K562 (cell line): ENCODE data around the gene EPHB2. TPM values are rescaled to one million over a fixed set of nuclear protein-coding genes. Genes with fewer than 3 reads are reported as not detected.

ENCODE experiments used
- ATAC-seq: fragments of 200-7000 bp; cut with Tn5 transposase; 3 replicates; pipeline ENCODE4 v1.9.1; 2020; ENCODE audit warnings: moderate library complexity
- BruUV-seq: library from RNA; stranded (reverse); fragments of 400-500 nt; replicated peaks from 2 replicates; lab custom pipeline; 2021; lab: Mats Ljungman, UMichigan
- CTCF ChIA-PET: fragments of 300-600 bp; formaldehyde crosslinking; extraction: SDS; loops from one replicate; lab custom pipeline; 2021; ENCODE audit warnings: low intra/inter-chr PET ratio; lab: Yijun Ruan, JAX
- POLR2A ChIA-PET: fragments of 300-600, 350-650 bp; sonication (Branson Sonifier 250); formaldehyde crosslinking; extraction: SDS; loops from one replicate; lab custom pipeline; 2021; ENCODE audit warnings: antibody characterized with exemption, inconsistent platforms; lab: Yijun Ruan, JAX
- DNase-seq, 4 experiments: peaks; one replicate each; pipeline versions ENCODE4 v3.0.0 to v3.0.0-alpha.2; 2011 to 2018; ENCODE audit warnings: low spot score in 3 of 4, mixed read lengths in 3 of 4; ENCODE audit errors: extremely low read depth in 1 of 4
- FAIRE-seq: peaks from 2 replicates; lab custom pipeline; 2011; peaks lifted over from hg19 to GRCh38; lab: Jason Lieb, UNC
- H2AFZ ChIP-seq: 2 replicates; pipeline ENCODE4 v1.6.0; 2011; ENCODE audit warnings: low read depth, low read length, control low read depth, inconsistent platforms
- H3K27ac ChIP-seq: fragments of 200-600 bp; 3 replicates; pipeline ENCODE4 v1.8.0; 2011; ENCODE audit warnings: low read depth, mild to moderate bottlenecking, control low read depth, inconsistent platforms, low read length, moderate library complexity, mixed read lengths; ENCODE audit errors: extremely low read depth
- H3K27me3 ChIP-seq, 2 experiments: fragments of 300-600 bp in 1 of 2; 2 replicates in 1 of 2; 3 replicates in 1 of 2; pipeline versions ENCODE4 v1.6.0 to v1.8.0; 2011; ENCODE audit warnings: inconsistent platforms in 2 of 2, low read length in 2 of 2, mild to moderate bottlenecking in 1 of 2, mixed read lengths in 1 of 2, moderate library complexity in 1 of 2; ENCODE audit not compliant: control insufficient read depth in 2 of 2, insufficient read depth in 2 of 2
- H3K36me3 ChIP-seq: fragments of 300-600 bp; 3 replicates; pipeline ENCODE4 v1.8.0; 2011; ENCODE audit warnings: mild to moderate bottlenecking, low read length, inconsistent platforms; ENCODE audit not compliant: control insufficient read depth, insufficient read depth
- H3K4me1 ChIP-seq, 2 experiments: fragments of 200-600 bp in 1 of 2; replicated peaks in 1 of 2; 2 replicates in 1 of 2; 3 replicates in 1 of 2; pipeline versions ENCODE4 v1.5.1 to v1.8.0; 2011; ENCODE audit warnings: inconsistent platforms in 2 of 2, low read length in 2 of 2, mild to moderate bottlenecking in 1 of 2, mixed read lengths in 1 of 2, moderate library complexity in 1 of 2; ENCODE audit not compliant: control insufficient read depth in 2 of 2, insufficient read depth in 2 of 2
- H3K4me2 ChIP-seq: 2 replicates; pipeline ENCODE4 v1.6.1; 2011; ENCODE audit warnings: low read length, control low read depth, inconsistent platforms, mixed read lengths; ENCODE audit not compliant: insufficient read depth
- H3K4me3 ChIP-seq: fragments of 200-600 bp; sonication (generic), shearing (Covaris generic); 2 replicates; pipeline ENCODE4 v1.5.1; 2016; ENCODE audit warnings: control low read depth, inconsistent platforms
- H3K79me2 ChIP-seq: fragments of 200-600 bp; 3 replicates; pipeline ENCODE4 v1.8.0; 2011; ENCODE audit warnings: low read length, inconsistent platforms; ENCODE audit not compliant: control insufficient read depth, insufficient read depth
- H3K9ac ChIP-seq, 2 experiments: 2 replicates each; pipeline versions ENCODE4 v1.6.0 to v1.6.1; 2011; ENCODE audit warnings: low read depth in 2 of 2, low read length in 2 of 2, control low read depth in 1 of 2, inconsistent platforms in 1 of 2, mild to moderate bottlenecking in 1 of 2, mixed read lengths in 1 of 2; ENCODE audit not compliant: insufficient read depth in 1 of 2
- H3K9me1 ChIP-seq: one replicate; pipeline ENCODE4 v1.6.0; 2011; ENCODE audit warnings: inconsistent platforms, mild to moderate bottlenecking, low read length, moderate library complexity; ENCODE audit not compliant: control insufficient read depth, insufficient read depth
- H3K9me3 ChIP-seq: replicated peaks from 2 replicates; pipeline ENCODE4 v1.5.1; 2011; ENCODE audit warnings: low read depth, low read length, inconsistent platforms; ENCODE audit not compliant: control insufficient read depth, insufficient read depth
- H4K20me1 ChIP-seq: replicated peaks from 2 replicates; pipeline ENCODE4 v1.6.1; 2011; ENCODE audit warnings: low read length, inconsistent platforms, mixed read lengths; ENCODE audit not compliant: control insufficient read depth, insufficient read depth
- ASH1L ChIP-seq: fragments of 450-650 bp; IDR thresholded peaks from 2 replicates; pipeline ENCODE4 v1.6.1; 2018; ENCODE audit warnings: borderline replicate concordance, mild to moderate bottlenecking, low read depth; ENCODE audit not compliant: partially characterized antibody
- NR1H2 ChIP-seq: sonication (generic); formaldehyde crosslinking; IDR thresholded peaks from 2 replicates; pipeline ENCODE4 v1.4.0; 2020; ENCODE audit warnings: mild to moderate bottlenecking, missing genetic modification reagents
- SAFB2 ChIP-seq: fragments of 200-400 bp; formaldehyde crosslinking; IDR thresholded peaks from 2 replicates; pipeline ENCODE4 v1.6.1; 2018; ENCODE audit warnings: borderline replicate concordance, low read length, low read depth, moderate library complexity; ENCODE audit not compliant: severe bottlenecking
- SUPT5H ChIP-seq: fragments of 450-650 bp; IDR thresholded peaks from 2 replicates; pipeline ENCODE4 v1.6.1; 2016
- WGBS: fragments of 100-300 bp; shearing (Covaris generic); methylation state at CpG from one replicate; pipeline ENCODE4 v1.1.6; 2016; ENCODE audit warnings: low coverage, mixed read lengths; ENCODE audit not compliant: insufficient coverage; ENCODE audit errors: missing lambda C conversion rate; 5-methylcytosine and 5-hydroxymethylcytosine counted together
- in situ Hi-C: fragments of 300-500 bp; cut with MboI; formaldehyde crosslinking; loops from 4 replicates; pipeline ENCODE4 v1.15.0; 2018; ENCODE audit warnings: inconsistent platforms, mixed read lengths
- intact Hi-C: fragments of 100-400 bp; cut with micrococcal nuclease; formaldehyde crosslinking; loops from 2 replicates; pipeline ENCODE4 v1.14.2; 2022
- polyA plus RNA-seq, 8 experiments: library from polyadenylated mRNA; depleted of rRNA in 4 of 8; stranded (reverse) in 5 of 8; unstranded in 3 of 8; fragments of >200 nt; fragmentation: Nextera tagmentation in 2 of 8; fragmentation: Illumina TruSeq in 1 of 8; extraction: Ambion mirVana in 2 of 8; extraction: Trizol in 1 of 8; gene quantifications; 2 replicates each; pipeline versions ENCODE4 v1.2.1 to v1.2.3, GENCODE V29; 2011 to 2014; ENCODE audit warnings: inconsistent platforms in 1 of 8, missing spikeins in 1 of 8
- total RNA-seq, 7 experiments: library from RNA; depleted of rRNA in 6 of 7; stranded (reverse); fragments of >200 nt in 6 of 7; fragmentation: Illumina TruSeq in 2 of 7; extraction: Trizol in 2 of 7; gene quantifications; 2 replicates each; pipeline versions ENCODE4 v1.2.1 to v1.2.3, GENCODE V29; 2011 to 2021; ENCODE audit warnings: low replicate concordance in 1 of 7

EPHB2 gene
- total and polyA plus RNA-seq, 9 of the 15 experiments (the other 6 are each of a cell fraction or from before 2014, with no cell fraction given), result not detected

- no peaks in the 10 kb centered on the region for H3K36me3 ChIP-seq
- BruUV-seq, result no TSS peak
- ATAC-seq (peak; percentile 33; the same call in 2 of the 3 replicates), FAIRE-seq (no peak), DNase-seq (peak in 2 of 4 experiments; percentile 44 to 46)
- H3K27me3 ChIP-seq, result peaks cover 31 to 53% of the 10 kb centered on the region in 2 experiments
- TF ChIP-seq NR1H2 (CRISPR knock-in tag) (no peak), ASH1L (no peak), SAFB2 (no peak), SUPT5H (no peak)
- ChIA-PET CTCF (no interaction called here), POLR2A (interaction anchor here (0.9 to 1.0 kb wide), 3 partner anchors 10 to 32 kb away, joined by 3 to 4 read pairs (median 4); no protein-coding TSS in a partner anchor)
- H3K27ac ChIP-seq, result no peak overlapping the region
- H4K20me1 ChIP-seq, result peaks cover 9% of the 10 kb centered on the region; the same call in 1 of the 2 replicates
- no peaks in the 10 kb centered on the region for H3K79me2 ChIP-seq
- H3K9ac ChIP-seq, result peak overlapping the region in 1 of 2 experiments; percentile 65; a peak in 1 of 4 replicates
- no peaks in the 10 kb centered on the region for H3K9me1 ChIP-seq
- no peak overlapping the region for H3K4me3 ChIP-seq
- no peaks in the 10 kb centered on the region for H3K9me3 ChIP-seq
- H2AFZ ChIP-seq, result no peak overlapping the region
- in situ Hi-C loops (no loop called here), intact Hi-C loops (no loop called here)
- peaks cover 0 to 6% of the 10 kb centered on the region in 2 experiments; a peak in 2 of 5 replicates for H3K4me1 ChIP-seq
- no peak overlapping the region for H3K4me2 ChIP-seq
- WGBS, result 20% methylated on average over 18 of the region's 23 CpGs
Measured at GRCh38 chr1:22736501-22737080, 26.0 kb downstream of the EPHB2 start.
